ENCODE results near the gene HRH3.

- TF ChIP-seq CTCF (conservative IDR thresholded peaks at IDR 0.05) (no peak), EZH2 (IDR thresholded peaks at IDR 0.05; ENCODE audit: low read depth) (no peak)
Observed at GRCh38 chr20:62175711-62176110, 44.4 kb downstream of the HRH3 start.
